HL-60/S4 treated with phorbol 12-myristate 13-acetate at 8.2 ng/mL for 4 days and 3 days (cell line): ENCODE results near the gene PTPRN2.
"Not testable (repeated sequence)": the region's sequence is repeated elsewhere in the genome, so short reads cannot be mapped to it uniquely, and the experiment has no call there.

Experiments used
- in situ Hi-C: fragments of 300-500 bp; cut with MboI; formaldehyde crosslinking; loops from 2 replicates; pipeline ENCODE4 v1.15.0; 2022; ENCODE audit warnings: low sequenced_read_pairs

The PTPRN2 gene

GRCh38 chr7:158175779-158176178 lies 411.8 kb downstream of the PTPRN2 start:
- in situ Hi-C loops: no loop called here

- in situ Hi-C loops: no loop called here
Measured at GRCh38 chr7:158174947-158175346, 412.7 kb downstream of the PTPRN2 start.

GRCh38 chr7:158167373-158167772 lies 420.2 kb downstream of the PTPRN2 start:
- in situ Hi-C loops: no loop called here

- in situ Hi-C loops: no loop called here
Measured at GRCh38 chr7:158166386-158167340, 421.0 kb downstream of the PTPRN2 start.

GRCh38 chr7:158165711-158166110 lies 421.9 kb downstream of the PTPRN2 start:
- in situ Hi-C loops: no loop called here

- in situ Hi-C loops: no loop called here
Measured at GRCh38 chr7:158164101-158165095, 423.2 kb downstream of the PTPRN2 start.

GRCh38 chr7:158161194-158161593 lies 426.4 kb downstream of the PTPRN2 start:
- in situ Hi-C loops: no loop called here

GRCh38 chr7:158160199-158160598 lies 427.4 kb downstream of the PTPRN2 start:
- in situ Hi-C loops: no loop called here

GRCh38 chr7:158157460-158157859 lies 430.2 kb downstream of the PTPRN2 start:
- in situ Hi-C loops: no loop called here

- in situ Hi-C loops: not testable (repeated sequence)
Measured at GRCh38 chr7:158151273-158151672, 436.4 kb downstream of the PTPRN2 start.

- in situ Hi-C loops: no loop called here
Measured at GRCh38 chr7:158150234-158150633, 437.4 kb downstream of the PTPRN2 start.

GRCh38 chr7:158147431-158147830 lies 440.2 kb downstream of the PTPRN2 start:
- in situ Hi-C loops: not testable (repeated sequence)

GRCh38 chr7:158145370-158145769 lies 442.3 kb downstream of the PTPRN2 start:
- in situ Hi-C loops: no loop called here

- in situ Hi-C loops: no loop called here
Measured at GRCh38 chr7:158143196-158144120, 444.2 kb downstream of the PTPRN2 start.

GRCh38 chr7:158142657-158143056 lies 445.0 kb downstream of the PTPRN2 start:
- in situ Hi-C loops: no loop called here

- in situ Hi-C loops: no loop called here
Measured at GRCh38 chr7:158141806-158142518, 445.7 kb downstream of the PTPRN2 start.

- in situ Hi-C loops: no loop called here
Measured at GRCh38 chr7:158141221-158141582, 446.4 kb downstream of the PTPRN2 start.

GRCh38 chr7:158140538-158141220 lies 446.9 kb downstream of the PTPRN2 start:
- in situ Hi-C loops: no loop called here

- in situ Hi-C loops: no loop called here
Measured at GRCh38 chr7:158139499-158139898, 448.1 kb downstream of the PTPRN2 start.
